Astrocyte (in vitro differentiated cells and primary cell): Measurements from ENCODE around the gene CHADL.

ENCODE experiments used
- CTCF ChIP-seq: IDR thresholded peaks from 2 replicates; pipeline ENCODE4 v1.5.1; 2011; ENCODE audit warnings: low read depth, mild to moderate bottlenecking, inconsistent platforms, low read length, moderate library complexity; ENCODE audit not compliant: insufficient read depth
- EZH2 ChIP-seq: IDR thresholded peaks from 2 replicates; pipeline ENCODE4 v1.6.1; 2012; ENCODE audit warnings: mild to moderate bottlenecking, low read length, inconsistent platforms; ENCODE audit not compliant: insufficient read depth

GRCh38 chr22:41238570-41239442, 1.9 kb downstream of the CHADL start:
- TF ChIP-seq CTCF: no peak
- no peak for TF ChIP-seq EZH2
